CD14-positive monocyte (primary cell): ENCODE data around the gene ISX. TPM values are rescaled to one million over a fixed set of nuclear protein-coding genes. Genes with fewer than 3 reads are reported as not detected.

Source experiments
- DNase-seq, 3 donors: peaks; one replicate each; pipeline ENCODE4 v3.0.0-alpha.2; 2011 to 2022
- H2AFZ ChIP-seq: 2 replicates; pipeline ENCODE4 v1.6.0; 2012; ENCODE audit warnings: mild to moderate bottlenecking, low read depth, low read length, inconsistent platforms; ENCODE audit not compliant: insufficient read depth, poor library complexity, severe bottlenecking
- H3K27ac ChIP-seq, 2 donors: 1 replicate in 1 of 2; 2 replicates in 1 of 2; pipeline ENCODE4 v1.5.1; 2012 to 2013; ENCODE audit warnings: low read length in 2 of 2, control low read depth in 1 of 2, inconsistent platforms in 1 of 2, low read depth in 1 of 2, mild to moderate bottlenecking in 1 of 2
- H3K27me3 ChIP-seq, 2 donors: one replicate each; pipeline versions ENCODE4 v1.6.0 to v1.6.1; 2011 to 2013; ENCODE audit warnings: low read length in 2 of 2; ENCODE audit not compliant: control insufficient read depth in 2 of 2, insufficient read depth in 2 of 2
- H3K36me3 ChIP-seq, 2 donors: replicated peaks in 1 of 2; 1 replicate in 1 of 2; 2 replicates in 1 of 2; pipeline versions ENCODE4 v1.5.1 to v1.6.1; 2012 to 2013; ENCODE audit warnings: low read length in 2 of 2, control low read depth in 1 of 2, inconsistent platforms in 1 of 2, mild to moderate bottlenecking in 1 of 2; ENCODE audit not compliant: insufficient read depth in 2 of 2, control insufficient read depth in 1 of 2
- H3K4me1 ChIP-seq, 2 donors: 1 replicate in 1 of 2; 2 replicates in 1 of 2; pipeline versions ENCODE4 v1.5.1 to v1.6.1; 2012 to 2013; ENCODE audit warnings: low read length in 2 of 2, control low read depth in 1 of 2, inconsistent platforms in 1 of 2, mild to moderate bottlenecking in 1 of 2, moderate library complexity in 1 of 2; ENCODE audit not compliant: insufficient read depth in 2 of 2, control insufficient read depth in 1 of 2
- H3K4me2 ChIP-seq: replicated peaks from 2 replicates; pipeline ENCODE3; 2012; ENCODE audit warnings: low read length, moderate library complexity, mild to moderate bottlenecking; ENCODE audit not compliant: poor library complexity, severe bottlenecking; ENCODE audit errors: extremely low read depth
- H3K4me3 ChIP-seq, 3 experiments: fragments of 200-600 bp in 1 of 3; sonication (generic) in 1 of 3; replicated peaks in 1 of 3; 1 replicate in 2 of 3; 2 replicates in 1 of 3; pipeline ENCODE4 v1.5.1; 2011 to 2013; ENCODE audit warnings: low read length in 3 of 3, mild to moderate bottlenecking in 3 of 3, control low read depth in 2 of 3, low read depth in 2 of 3, inconsistent platforms in 1 of 3, moderate library complexity in 1 of 3
- H3K79me2 ChIP-seq: 2 replicates; pipeline ENCODE4 v1.6.0; 2012; ENCODE audit warnings: mild to moderate bottlenecking, control low read depth, inconsistent platforms, low read length, moderate library complexity; ENCODE audit not compliant: insufficient read depth
- H3K9ac ChIP-seq: 2 replicates; pipeline ENCODE4 v1.6.0; 2017; ENCODE audit warnings: low read length, mild to moderate bottlenecking; ENCODE audit not compliant: insufficient read depth, poor library complexity, severe bottlenecking
- H3K9me3 ChIP-seq, 2 donors: replicated peaks in 1 of 2; 1 replicate in 1 of 2; 2 replicates in 1 of 2; pipeline versions ENCODE4 v1.5.1 to v1.6.1; 2012 to 2013; ENCODE audit warnings: low read length in 2 of 2, control low read depth in 1 of 2; ENCODE audit not compliant: control insufficient read depth in 1 of 2, insufficient read depth in 1 of 2
- H4K20me1 ChIP-seq: 2 replicates; pipeline ENCODE4 v1.6.0; 2012; ENCODE audit warnings: mild to moderate bottlenecking, low read length, control low read depth, moderate library complexity; ENCODE audit not compliant: insufficient read depth
- H3K27ac Mint-ChIP-seq, 7 donors: one replicate each; pipeline ENCODE4 v1.8.0; 2020; ENCODE audit warnings: mild to moderate bottlenecking in 7 of 7, mixed read lengths in 7 of 7, moderate library complexity in 6 of 7, inconsistent platforms in 2 of 7
- H3K27me3 Mint-ChIP-seq, 3 donors: one replicate each; pipeline ENCODE4 v1.8.0; 2021 to 2022; ENCODE audit warnings: low read depth in 3 of 3, mild to moderate bottlenecking in 3 of 3, mixed read lengths in 3 of 3, moderate library complexity in 3 of 3, inconsistent platforms in 1 of 3
- H3K36me3 Mint-ChIP-seq, 2 donors: one replicate each; pipeline ENCODE4 v1.8.0; 2020; ENCODE audit warnings: mixed read lengths in 2 of 2, inconsistent platforms in 1 of 2, mild to moderate bottlenecking in 1 of 2
- H3K4me1 Mint-ChIP-seq: one replicate; pipeline ENCODE4 v1.8.0; 2020; ENCODE audit warnings: mild to moderate bottlenecking, mixed read lengths
- H3K4me3 Mint-ChIP-seq, 2 donors: one replicate each; pipeline ENCODE4 v1.8.0; 2020; ENCODE audit warnings: mild to moderate bottlenecking in 2 of 2, mixed read lengths in 2 of 2, moderate library complexity in 1 of 2
- H3K9me3 Mint-ChIP-seq, 7 donors: one replicate each; pipeline ENCODE4 v1.8.0; 2020 to 2022; ENCODE audit warnings: mixed read lengths in 7 of 7, mild to moderate bottlenecking in 6 of 7, moderate library complexity in 6 of 7, inconsistent platforms in 2 of 7
- CTCF ChIP-seq: fragments of 200-600 bp; IDR thresholded peaks from one replicate; pipeline ENCODE4 v1.8.0; 2022; ENCODE audit warnings: antibody characterized with exemption, mild to moderate bottlenecking
- WGBS: methylation state at CpG from one replicate; pipeline ENCODE4 v1.1.5; 2013; ENCODE audit warnings: missing lambda C conversion rate; ENCODE audit not compliant: insufficient coverage; 5-methylcytosine and 5-hydroxymethylcytosine counted together
- intact Hi-C, 2 donors: fragments of 100-400 bp; cut with micrococcal nuclease; formaldehyde crosslinking; loops; one replicate each; pipeline versions ENCODE4 v1.15.0 to v1.15.1; 2023
- polyA plus RNA-seq, 3 donors: library from polyadenylated mRNA; depleted of rRNA in 1 of 3; unstranded in 2 of 3; stranded (reverse) in 1 of 3; fragments of 300-500 nt in 2 of 3; fragments of >200 nt in 1 of 3; fragmentation: Illumina TruSeq in 2 of 3; gene quantifications; 1 replicate in 2 of 3; 2 replicates in 1 of 3; pipeline ENCODE4 v1.2.3, GENCODE V29; 2012 to 2021

ISX gene
- polyA plus RNA-seq, 3 donors = not detected

DNA sequence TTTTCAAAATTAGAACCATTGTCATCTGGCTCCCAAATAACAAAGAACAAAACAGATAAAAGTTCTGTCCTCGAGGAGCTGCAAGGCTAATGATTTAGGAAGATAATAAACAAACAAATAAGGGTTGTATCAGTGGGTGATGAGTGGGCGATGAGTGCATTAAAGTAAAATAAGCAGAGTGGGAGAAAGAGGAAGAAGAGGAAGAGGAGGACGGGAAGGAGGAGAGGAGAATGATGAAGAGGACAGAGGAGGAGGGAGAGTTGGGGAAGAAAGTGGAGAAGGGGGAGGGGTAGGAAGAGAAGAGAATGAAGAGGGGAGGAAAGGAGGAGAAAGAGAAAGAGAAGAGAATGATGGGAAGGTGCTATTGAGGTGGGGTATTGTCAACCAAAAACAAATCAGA, 33.4 kb upstream of the ISX start:
- no peak for DNase-seq
- H3K4me1 Mint-ChIP-seq = no peaks in the 10 kb centered on the region
- H3K4me3 Mint-ChIP-seq = no peak overlapping the region
- no peak for TF ChIP-seq CTCF
- no peaks in the 10 kb centered on the region for H3K36me3 Mint-ChIP-seq
- no peak overlapping the region for H3K27ac Mint-ChIP-seq
- Histone ChIP-seq H3K9me3 (no peaks in the 10 kb centered on the region), H3K4me3 (no peak overlapping the region), H3K4me1 (no peaks in the 10 kb centered on the region), H3K4me2 (no peak overlapping the region), H2AFZ (no peak overlapping the region), H3K27me3 (no peaks in the 10 kb centered on the region), H3K79me2 (no peaks in the 10 kb centered on the region), H3K27ac (no peak overlapping the region), H3K36me3 (no peaks in the 10 kb centered on the region), H4K20me1 (no peaks in the 10 kb centered on the region), H3K9ac (no peak overlapping the region)
- H3K9me3 Mint-ChIP-seq = peaks cover 0 to 2% (median 0%) of the 10 kb centered on the region in 7 donors
- H3K27me3 Mint-ChIP-seq = peaks cover 2 to 12% (median 6%) of the 10 kb centered on the region in 3 donors
- WGBS = 55% methylated on average over 3 of the region's 3 CpGs
- intact Hi-C loops = no loop called here

GRCh38 chr22:35033635-35034296, 32.2 kb upstream of the ISX start:
- intact Hi-C loops = no loop called here
- Histone ChIP-seq H3K27me3 (no peaks in the 10 kb centered on the region), H4K20me1 (no peaks in the 10 kb centered on the region), H3K4me2 (no peak overlapping the region), H3K4me3 (no peak overlapping the region), H2AFZ (no peak overlapping the region), H3K4me1 (no peaks in the 10 kb centered on the region), H3K27ac (no peak overlapping the region), H3K36me3 (no peaks in the 10 kb centered on the region), H3K9ac (no peak overlapping the region), H3K79me2 (no peaks in the 10 kb centered on the region), H3K9me3 (no peaks in the 10 kb centered on the region)
- TF ChIP-seq CTCF = no peak
- Mint-ChIP-seq H3K27ac (no peak overlapping the region), H3K27me3 (peaks cover 2 to 5% (median 4%) of the 10 kb centered on the region in 3 donors), H3K9me3 (peaks cover 0 to 3% (median 0%) of the 10 kb centered on the region in 7 donors), H3K4me1 (no peaks in the 10 kb centered on the region), H3K4me3 (no peak overlapping the region), H3K36me3 (no peaks in the 10 kb centered on the region)
- no peak for DNase-seq
- WGBS = 88% methylated on average over 4 of the region's 6 CpGs
